Transverse colon (tissue), 4 donors: ENCODE results near the gene ZNF503.
A peak's percentile ranks its signal among the peaks of the same experiment; 100 is the strongest.

Experiments
- CTCF ChIP-seq, 5 experiments: fragments of 200-600 bp in 3 of 5; fragments of 450-650 bp in 2 of 5; sonication (generic) in 3 of 5; IDR thresholded peaks; 1 replicate in 2 of 5; 2 replicates in 3 of 5; pipeline ENCODE4 v1.5.1; 2016 to 2017; ENCODE audit warnings: antibody characterized with exemption in 5 of 5, inconsistent platforms in 3 of 5, mild to moderate bottlenecking in 2 of 5, moderate library complexity in 1 of 5
- EP300 ChIP-seq: sonication (generic); formaldehyde crosslinking; IDR thresholded peaks from one replicate; pipeline ENCODE4 v1.6.1; 2017; ENCODE audit warnings: antibody characterized with exemption, low read depth
- POLR2A ChIP-seq: fragments of 450-650 bp; IDR thresholded peaks from one replicate; pipeline ENCODE4 v1.6.1; 2016; ENCODE audit warnings: antibody characterized with exemption, mild to moderate bottlenecking, moderate library complexity
- POLR2AphosphoS5 ChIP-seq, 3 donors: sonication (generic); formaldehyde crosslinking; IDR thresholded peaks; one replicate each; pipeline ENCODE4 v1.6.1; 2016; ENCODE audit warnings: antibody characterized with exemption in 3 of 3

- peak; percentile 13 to 67 (median 28) for TF ChIP-seq CTCF (IDR thresholded peaks at IDR 0.05)
- peak; percentile 82 for TF ChIP-seq POLR2A
- TF ChIP-seq POLR2AphosphoS5 (IDR thresholded peaks at IDR 0.05): peak; percentile 94 to 97 (median 95)
- no peak for TF ChIP-seq EP300
Observed at GRCh38 chr10:75401569-75402485, at the start of gene ZNF503.
